Activated CD8-positive, alpha-beta memory T cell treated with anti-CD3 and anti-CD28 coated beads for 4 hours (primary cell): ENCODE results near the gene LIPI.
"Not testable (repeated sequence)": the region's sequence is repeated elsewhere in the genome, so short reads cannot be mapped to it uniquely, and the experiment has no call there.

Experiments used
- DNase-seq, 2 donors: peaks; one replicate each; pipeline ENCODE4 v3.0.0-alpha.2; 2020; ENCODE audit warnings: low read depth in 2 of 2

The LIPI gene

GRCh38 chr21:14119038-14119437, 91.7 kb downstream of the LIPI start:
- no peak for DNase-seq

- DNase-seq, result no peak
Observed at GRCh38 chr21:14116080-14116481, 94.7 kb downstream of the LIPI start.

- no peak for DNase-seq
Observed at GRCh38 chr21:14115646-14116045, 95.1 kb downstream of the LIPI start.

GRCh38 chr21:14114251-14114650, 96.5 kb downstream of the LIPI start:
- no peak for DNase-seq

- not testable (repeated sequence) for DNase-seq
Observed at GRCh38 chr21:14104564-14104963, 106.2 kb downstream of the LIPI start.

GRCh38 chr21:14099570-14099969, 111.2 kb downstream of the LIPI start:
- no peak for DNase-seq

- DNase-seq, result no peak
Observed at GRCh38 chr21:14097881-14098499, 112.8 kb downstream of the LIPI start.

- no peak for DNase-seq
Observed at GRCh38 chr21:14096577-14096976, 114.2 kb downstream of the LIPI start.

- no peak for DNase-seq
Observed at GRCh38 chr21:14096172-14096571, 114.6 kb downstream of the LIPI start.

- DNase-seq, result no peak
Observed at GRCh38 chr21:14095056-14095455, 115.7 kb downstream of the LIPI start.

- no peak for DNase-seq
Observed at GRCh38 chr21:14092834-14093560, 117.8 kb downstream of the LIPI start.

GRCh38 chr21:14090184-14090583, 120.6 kb downstream of the LIPI start:
- not testable (repeated sequence) for DNase-seq

GRCh38 chr21:14088391-14088790, 122.4 kb downstream of the LIPI start:
- no peak for DNase-seq

- DNase-seq, result no peak
Observed at GRCh38 chr21:14086553-14086952, 124.2 kb downstream of the LIPI start.

GRCh38 chr21:14084701-14085100, 126.1 kb downstream of the LIPI start:
- DNase-seq, result no peak

GRCh38 chr21:14084068-14084501, 126.7 kb downstream of the LIPI start:
- no peak for DNase-seq

- no peak for DNase-seq
Observed at GRCh38 chr21:14080764-14081096, 130.0 kb downstream of the LIPI start.

- DNase-seq, result no peak
Observed at GRCh38 chr21:14080040-14080763, 130.6 kb downstream of the LIPI start.

GRCh38 chr21:14078746-14079375, 131.9 kb downstream of the LIPI start:
- no peak for DNase-seq

- DNase-seq, result no peak
Observed at GRCh38 chr21:14076143-14076806, 134.5 kb downstream of the LIPI start.

- DNase-seq, result no peak
Observed at GRCh38 chr21:14075346-14076142, 135.2 kb downstream of the LIPI start.
